Subcutaneous adipose tissue (tissue), 4 donors: ENCODE measurements around the gene ITGB6. TPM values are rescaled to one million over a fixed set of nuclear protein-coding genes. Genes with fewer than 3 reads are reported as not detected.

Source experiments
- total RNA-seq, 4 donors: library from RNA; depleted of rRNA; stranded (reverse); fragments of >200 nt; gene quantifications; one replicate each; pipeline ENCODE4 v1.1.0, GENCODE V29; 2016
- TF ChIP-seq, protein P1 (sequence below): fragments of 450-650 bp; IDR thresholded peaks from one replicate; pipeline ENCODE4 v1.5.1; 2016; ENCODE audit warnings: low read depth, mild to moderate bottlenecking, control low read depth, antibody characterized with exemption, moderate library complexity

ITGB6 gene
- total RNA-seq, 4 donors from 2014 or later: not detected

DNA sequence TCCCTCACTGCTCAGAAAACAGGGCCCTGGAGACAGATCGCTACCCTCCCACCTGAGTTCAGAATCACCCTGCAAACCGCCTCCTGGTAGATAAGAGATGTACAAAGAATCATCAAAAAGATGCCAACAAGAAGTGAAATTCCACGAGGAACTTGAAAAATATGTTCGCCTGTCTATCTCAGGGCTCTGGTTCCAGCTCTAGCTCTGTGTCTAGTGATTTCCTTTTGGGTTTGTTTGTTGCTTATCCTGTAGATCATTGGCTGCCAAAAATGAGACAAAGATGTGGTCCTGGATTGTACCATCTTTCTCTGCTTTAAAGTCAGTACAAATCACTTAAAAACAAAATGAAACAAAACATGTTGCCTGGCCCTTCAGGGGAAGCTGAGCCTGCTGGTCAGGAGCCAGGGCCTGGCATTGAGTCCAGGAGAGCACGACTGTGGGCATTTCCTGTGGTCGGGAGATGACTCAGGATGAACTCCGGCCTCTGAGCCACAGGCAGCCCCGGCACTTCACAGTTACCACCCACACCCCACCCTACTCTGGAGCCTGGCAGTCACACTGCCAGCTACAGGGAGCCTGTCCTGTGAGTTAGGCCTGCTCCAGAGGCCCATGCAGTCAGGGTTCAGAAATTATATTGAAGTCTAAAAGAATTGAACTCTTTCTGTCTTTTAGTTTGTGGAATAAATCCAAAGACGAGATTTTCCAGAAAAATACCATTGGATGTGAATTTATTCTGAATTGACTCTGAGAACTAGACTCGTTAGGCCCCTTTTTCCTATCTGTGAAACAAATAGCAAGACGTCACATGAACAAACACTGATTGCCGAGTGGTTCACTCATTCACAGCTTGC lies 8.0 kb upstream of the ITGB6 start:
- TF ChIP-seq, protein P1, sequence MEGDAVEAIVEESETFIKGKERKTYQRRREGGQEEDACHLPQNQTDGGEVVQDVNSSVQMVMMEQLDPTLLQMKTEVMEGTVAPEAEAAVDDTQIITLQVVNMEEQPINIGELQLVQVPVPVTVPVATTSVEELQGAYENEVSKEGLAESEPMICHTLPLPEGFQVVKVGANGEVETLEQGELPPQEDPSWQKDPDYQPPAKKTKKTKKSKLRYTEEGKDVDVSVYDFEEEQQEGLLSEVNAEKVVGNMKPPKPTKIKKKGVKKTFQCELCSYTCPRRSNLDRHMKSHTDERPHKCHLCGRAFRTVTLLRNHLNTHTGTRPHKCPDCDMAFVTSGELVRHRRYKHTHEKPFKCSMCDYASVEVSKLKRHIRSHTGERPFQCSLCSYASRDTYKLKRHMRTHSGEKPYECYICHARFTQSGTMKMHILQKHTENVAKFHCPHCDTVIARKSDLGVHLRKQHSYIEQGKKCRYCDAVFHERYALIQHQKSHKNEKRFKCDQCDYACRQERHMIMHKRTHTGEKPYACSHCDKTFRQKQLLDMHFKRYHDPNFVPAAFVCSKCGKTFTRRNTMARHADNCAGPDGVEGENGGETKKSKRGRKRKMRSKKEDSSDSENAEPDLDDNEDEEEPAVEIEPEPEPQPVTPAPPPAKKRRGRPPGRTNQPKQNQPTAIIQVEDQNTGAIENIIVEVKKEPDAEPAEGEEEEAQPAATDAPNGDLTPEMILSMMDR: no peak

DNA sequence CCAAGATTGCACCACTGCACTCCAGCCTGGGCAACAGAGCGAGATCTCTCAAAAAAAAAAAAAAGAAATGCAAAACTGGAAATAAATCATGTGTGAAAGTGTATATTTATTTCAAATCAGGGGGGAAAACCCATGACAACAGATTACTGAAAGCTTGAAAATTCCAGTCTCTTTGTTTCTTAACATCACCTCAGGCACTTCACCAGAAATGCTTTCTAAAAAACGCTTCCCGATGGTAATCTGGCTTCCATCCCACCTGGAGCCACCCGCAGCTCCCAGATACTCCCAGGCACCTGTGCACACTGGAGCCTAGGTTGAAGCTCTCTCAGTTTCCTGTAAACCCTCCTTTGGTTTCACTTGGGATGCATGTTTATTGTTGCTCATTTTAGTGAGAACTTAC lies 7.2 kb upstream of the ITGB6 start:
- TF ChIP-seq, protein P1: no peak

DNA sequence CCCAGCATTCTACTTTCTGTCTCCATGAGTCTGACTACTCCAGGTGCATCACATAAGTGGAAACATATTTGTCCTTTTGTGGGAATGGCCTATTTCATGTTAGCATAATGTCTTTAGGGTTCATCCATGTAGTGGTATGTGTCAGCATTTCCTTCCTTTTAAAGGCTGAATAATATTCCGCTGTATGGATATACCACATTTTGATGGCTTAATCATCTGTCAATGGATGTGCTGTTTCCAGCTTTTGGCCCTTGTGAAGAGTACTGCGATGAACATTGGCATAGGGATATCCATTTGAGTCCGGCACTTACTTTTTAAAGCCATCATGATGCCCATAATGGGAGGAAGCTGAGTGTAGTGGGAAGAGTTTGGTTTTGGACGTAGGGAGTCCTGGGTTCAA lies 6.4 kb upstream of the ITGB6 start:
- TF ChIP-seq, protein P1: no peak

DNA sequence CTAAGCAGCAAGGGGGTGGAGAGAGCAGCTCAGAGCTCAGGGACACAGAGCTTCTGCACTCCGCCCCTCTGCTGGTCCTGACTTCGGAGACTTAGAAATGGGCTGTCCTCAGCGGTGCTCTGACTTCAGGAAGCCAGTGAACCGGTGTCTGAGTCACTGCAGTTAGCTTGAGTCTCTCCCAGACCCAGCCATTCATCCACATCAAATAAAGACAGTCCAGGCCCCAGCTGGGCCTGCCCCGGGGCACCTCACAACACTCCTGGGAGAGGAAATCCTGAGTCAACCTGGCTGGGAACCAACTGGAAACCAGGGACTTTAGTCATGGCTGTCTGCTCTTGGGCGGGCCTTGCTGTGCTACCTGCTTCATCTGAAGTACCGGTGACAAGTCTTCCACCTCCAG lies 5.4 kb upstream of the ITGB6 start:
- TF ChIP-seq, protein P1: no peak

DNA sequence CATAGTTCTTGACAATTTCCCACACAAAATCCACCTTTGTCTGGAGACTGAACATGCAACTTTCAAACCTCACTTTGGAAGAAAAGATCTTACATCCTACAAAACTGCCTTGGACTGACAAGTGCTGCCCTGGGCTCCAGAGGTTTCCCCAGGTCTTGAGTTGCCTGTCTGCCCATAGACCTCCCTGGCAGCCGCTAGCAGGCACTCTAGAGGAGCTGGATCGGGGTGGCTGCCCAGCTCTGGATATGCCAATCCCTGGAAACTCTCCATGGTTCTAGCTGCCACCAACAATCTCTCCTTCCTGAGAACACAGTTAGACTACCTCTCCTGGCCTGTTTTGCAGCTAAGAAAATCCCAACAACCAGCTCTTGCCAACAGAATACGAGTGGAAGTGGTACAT lies 3.4 kb upstream of the ITGB6 start:
- TF ChIP-seq, protein P1: no peak

DNA sequence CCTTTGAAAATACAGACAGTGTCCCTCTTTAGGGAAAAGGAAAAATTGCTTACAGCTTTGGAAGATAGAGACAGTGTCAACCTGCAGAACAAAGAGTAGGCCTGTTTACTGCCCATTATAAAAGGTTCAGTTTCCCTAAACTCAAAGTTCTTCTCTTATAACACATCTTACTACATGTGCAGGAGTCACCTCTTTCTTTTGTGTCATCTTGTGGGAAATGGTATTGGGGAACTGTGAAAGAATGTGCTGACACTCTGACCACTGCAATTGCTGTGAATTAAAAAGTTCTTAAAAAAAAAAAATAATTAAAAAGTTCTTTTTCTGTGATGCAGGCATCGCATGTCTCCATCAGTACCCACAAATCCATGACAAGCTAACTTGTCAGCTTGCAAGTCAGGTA lies 2.9 kb upstream of the ITGB6 start:
- TF ChIP-seq, protein P1: no peak

DNA sequence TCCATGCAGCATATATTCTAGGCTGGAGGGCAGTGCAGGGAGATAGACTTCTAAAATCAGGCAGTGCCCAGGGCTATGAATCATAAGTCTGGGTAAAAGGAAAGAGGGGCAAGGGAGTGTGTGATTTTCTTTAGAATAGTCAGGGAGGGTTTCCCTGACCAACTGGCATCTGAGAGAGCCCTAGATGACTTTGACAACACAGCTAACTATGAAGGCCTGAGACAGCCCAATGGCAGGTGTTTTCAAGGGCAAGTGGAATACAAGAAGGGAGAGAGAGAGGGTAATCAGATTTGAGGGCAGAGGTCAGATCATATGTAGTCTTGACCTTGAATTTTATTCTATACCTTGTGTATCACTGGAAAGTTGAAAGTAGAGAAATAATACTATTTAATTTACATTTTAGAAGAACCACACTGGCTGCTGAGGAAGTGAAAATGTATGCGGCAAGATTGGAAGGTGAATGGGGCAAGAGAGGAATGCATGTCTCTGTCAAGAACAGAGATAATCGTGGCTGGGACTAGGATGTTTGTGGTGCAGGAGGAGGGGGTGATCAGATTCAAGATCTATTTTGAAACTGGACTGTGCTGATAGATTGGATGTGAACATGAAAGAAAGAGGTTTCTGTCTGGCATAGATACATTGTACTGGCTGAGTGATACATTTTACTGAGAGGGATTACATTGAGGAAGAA lies 1.9 kb upstream of the ITGB6 start:
- TF ChIP-seq, protein P1: no peak
